ENCODE measurements around the gene ANKRD17.

Gene ANKRD17

DNA sequence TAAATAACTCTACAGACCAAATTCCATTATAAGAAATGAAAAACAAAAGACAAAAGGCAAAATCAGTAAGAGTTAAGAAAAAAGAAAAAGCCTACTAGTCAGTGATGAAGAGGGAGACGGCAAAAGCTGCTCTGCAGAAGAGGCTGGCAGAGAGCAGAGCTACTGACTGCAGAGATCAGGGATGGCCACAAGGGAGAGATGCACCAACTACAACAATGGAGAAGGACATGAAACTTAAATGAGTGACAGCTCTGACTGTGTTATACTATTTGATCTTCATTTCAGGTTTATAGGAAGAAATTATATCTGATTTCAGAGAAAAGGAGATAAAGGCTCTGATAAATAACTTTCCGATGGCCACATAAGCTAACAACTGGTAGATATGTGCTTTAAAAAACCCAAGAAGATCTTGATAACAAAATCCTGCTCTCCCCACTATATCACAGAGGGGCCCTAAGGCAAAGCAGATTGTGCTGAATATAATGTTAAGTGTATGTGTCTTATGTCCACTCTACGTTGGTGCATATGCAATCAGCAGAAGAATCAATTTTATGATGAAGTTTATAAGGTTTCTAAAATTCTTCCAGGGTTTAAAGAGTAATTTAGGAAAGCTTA is 130.7 kb downstream of the ANKRD17 start:
- Histone ChIP-seq H3K27ac (no peak overlapping the region), H3K79me2 (ENCODE audit: insufficient read depth, low read depth) (no peaks in the 10 kb centered on the region; the same call in 1 of the 2 replicates), H3K27me3 (ENCODE audit: insufficient read depth, low read depth) (no peaks in the 10 kb centered on the region), H3K9ac (no peak overlapping the region), H3K4me3 (IDR thresholded peaks at IDR 0.05; ENCODE audit: insufficient read depth, low read depth, low read length) (no peak overlapping the region), H4K20me1 (ENCODE audit: insufficient read depth) (no peaks in the 10 kb centered on the region), H3K36me3 (ENCODE audit: insufficient read depth) (peaks cover 3% of the 10 kb centered on the region; the same call in 1 of the 2 replicates), H3K4me1 (ENCODE audit: low read depth, poor library complexity, severe bottlenecking) (no peaks in the 10 kb centered on the region), H3K4me2 (no peak overlapping the region), H2AFZ (ENCODE audit: low read depth) (no peak overlapping the region)
- TF ChIP-seq, protein P1, sequence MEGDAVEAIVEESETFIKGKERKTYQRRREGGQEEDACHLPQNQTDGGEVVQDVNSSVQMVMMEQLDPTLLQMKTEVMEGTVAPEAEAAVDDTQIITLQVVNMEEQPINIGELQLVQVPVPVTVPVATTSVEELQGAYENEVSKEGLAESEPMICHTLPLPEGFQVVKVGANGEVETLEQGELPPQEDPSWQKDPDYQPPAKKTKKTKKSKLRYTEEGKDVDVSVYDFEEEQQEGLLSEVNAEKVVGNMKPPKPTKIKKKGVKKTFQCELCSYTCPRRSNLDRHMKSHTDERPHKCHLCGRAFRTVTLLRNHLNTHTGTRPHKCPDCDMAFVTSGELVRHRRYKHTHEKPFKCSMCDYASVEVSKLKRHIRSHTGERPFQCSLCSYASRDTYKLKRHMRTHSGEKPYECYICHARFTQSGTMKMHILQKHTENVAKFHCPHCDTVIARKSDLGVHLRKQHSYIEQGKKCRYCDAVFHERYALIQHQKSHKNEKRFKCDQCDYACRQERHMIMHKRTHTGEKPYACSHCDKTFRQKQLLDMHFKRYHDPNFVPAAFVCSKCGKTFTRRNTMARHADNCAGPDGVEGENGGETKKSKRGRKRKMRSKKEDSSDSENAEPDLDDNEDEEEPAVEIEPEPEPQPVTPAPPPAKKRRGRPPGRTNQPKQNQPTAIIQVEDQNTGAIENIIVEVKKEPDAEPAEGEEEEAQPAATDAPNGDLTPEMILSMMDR (conservative IDR thresholded peaks at IDR 0.05; ENCODE audit: low read depth, low read length), result 0 out of 2 replicates have a peak, but pooled peaks have one; percentile 12

DNA sequence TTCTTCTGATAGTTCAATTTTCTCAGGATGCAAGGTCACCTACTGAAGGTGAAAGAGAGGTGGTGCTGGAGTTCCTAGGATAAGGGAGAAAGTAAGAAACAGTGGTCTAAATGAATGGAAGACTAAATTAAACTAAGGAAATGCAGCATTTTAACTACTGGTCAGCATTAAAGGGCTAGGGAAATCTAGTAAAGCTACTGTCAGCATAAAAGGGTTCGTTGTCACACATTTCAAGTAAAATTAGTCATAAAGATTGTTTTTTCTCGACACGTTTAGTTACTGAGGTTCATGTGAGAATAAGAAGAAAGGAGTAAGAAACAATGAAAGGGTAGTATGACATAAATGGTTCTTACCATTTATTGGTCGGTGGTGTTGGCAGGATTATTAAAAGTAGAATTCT is 149.1 kb downstream of the ANKRD17 start:
- H3K79me2 ChIP-seq (ENCODE audit: insufficient read depth, low read depth), result no peaks in the 10 kb centered on the region
- H3K27ac ChIP-seq, result no peak overlapping the region
- H4K20me1 ChIP-seq (ENCODE audit: insufficient read depth), result no peaks in the 10 kb centered on the region; the same call in 1 of the 2 replicates
- H3K27me3 ChIP-seq (ENCODE audit: insufficient read depth, low read depth), result no peaks in the 10 kb centered on the region
- H3K36me3 ChIP-seq (ENCODE audit: insufficient read depth), result no peaks in the 10 kb centered on the region; the same call in 1 of the 2 replicates
- no peak overlapping the region for H2AFZ ChIP-seq (ENCODE audit: low read depth)
- TF ChIP-seq, protein P1 (conservative IDR thresholded peaks at IDR 0.05; ENCODE audit: low read depth, low read length), result no peak
- no peak overlapping the region for H3K4me3 ChIP-seq (IDR thresholded peaks at IDR 0.05; ENCODE audit: insufficient read depth, low read depth, low read length)
- H3K4me2 ChIP-seq, result no peak overlapping the region
- peaks cover 12% of the 10 kb centered on the region for H3K4me1 ChIP-seq (ENCODE audit: low read depth, poor library complexity, severe bottlenecking)
- no peak overlapping the region for H3K9ac ChIP-seq

DNA sequence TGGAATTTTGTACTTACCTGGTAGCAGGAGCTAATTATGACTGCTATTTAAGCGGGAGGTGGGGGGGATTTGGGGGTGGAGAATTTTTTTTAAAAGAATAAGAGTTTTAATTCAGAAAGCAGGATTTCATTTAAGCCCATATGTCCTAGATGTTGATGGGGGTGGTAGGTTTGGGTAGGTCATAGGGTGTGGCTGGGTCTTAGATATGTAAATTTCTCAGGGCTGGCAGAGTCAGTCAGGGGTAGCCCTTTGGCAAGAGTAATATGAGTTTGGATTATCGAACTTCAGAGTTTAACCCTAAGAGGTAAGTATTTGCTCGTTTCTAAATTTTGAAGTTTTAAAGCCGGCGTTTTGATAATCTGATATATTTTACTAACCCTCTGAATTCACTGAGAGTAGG is 153.9 kb downstream of the ANKRD17 start:
- Histone ChIP-seq H3K36me3 (ENCODE audit: insufficient read depth) (no peaks in the 10 kb centered on the region), H4K20me1 (ENCODE audit: insufficient read depth) (no peaks in the 10 kb centered on the region; the same call in 1 of the 2 replicates), H2AFZ (ENCODE audit: low read depth) (no peak overlapping the region), H3K27ac (peak overlapping the region; percentile 10; the same call in 1 of the 2 replicates), H3K4me1 (ENCODE audit: low read depth, poor library complexity, severe bottlenecking) (peaks cover 18% of the 10 kb centered on the region), H3K79me2 (ENCODE audit: insufficient read depth, low read depth) (no peaks in the 10 kb centered on the region), H3K27me3 (ENCODE audit: insufficient read depth, low read depth) (no peaks in the 10 kb centered on the region), H3K9ac (no peak overlapping the region), H3K4me3 (IDR thresholded peaks at IDR 0.05; ENCODE audit: insufficient read depth, low read depth, low read length) (no peak overlapping the region), H3K4me2 (0 out of 2 replicates have a peak overlapping the region, but pooled peaks have one; percentile 13)
- TF ChIP-seq, protein P1 (conservative IDR thresholded peaks at IDR 0.05; ENCODE audit: low read depth, low read length), result no peak

DNA sequence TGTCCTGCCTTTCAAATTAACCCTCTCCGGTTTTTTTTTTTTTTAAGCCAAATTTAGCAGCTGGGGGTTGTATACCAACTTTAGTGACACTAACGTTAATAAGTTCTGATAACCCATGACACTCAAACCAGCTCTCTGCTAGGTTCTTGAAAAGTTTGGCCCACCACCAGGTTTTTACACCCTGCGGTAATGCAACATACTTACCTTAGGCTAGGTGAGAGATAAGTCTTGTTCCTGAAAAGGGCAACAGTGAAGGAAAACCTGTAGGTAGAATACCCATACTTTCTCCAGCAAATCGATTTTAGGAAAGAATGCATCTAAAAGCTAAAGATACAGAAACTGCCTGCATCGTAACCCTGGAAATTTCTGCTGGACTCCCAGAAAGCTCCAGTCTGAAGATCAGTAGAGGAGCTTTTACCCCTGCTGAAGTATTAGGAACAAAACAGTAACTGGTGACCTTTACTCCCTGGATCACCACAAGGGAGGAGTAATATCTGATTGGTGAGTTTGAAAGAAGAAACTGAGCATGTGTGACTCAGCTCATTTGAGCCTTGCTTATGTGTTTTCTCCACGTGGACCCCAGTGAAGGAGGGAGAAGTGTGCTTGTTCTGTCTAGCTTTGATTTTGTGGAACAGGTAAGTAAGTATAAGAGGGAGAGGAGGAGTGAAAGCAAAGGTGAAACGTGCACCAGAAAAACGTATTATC is 154.6 kb downstream of the ANKRD17 start:
- Histone ChIP-seq H3K27me3 (ENCODE audit: insufficient read depth, low read depth) (no peaks in the 10 kb centered on the region), H3K36me3 (ENCODE audit: insufficient read depth) (no peaks in the 10 kb centered on the region), H3K4me1 (ENCODE audit: low read depth, poor library complexity, severe bottlenecking) (peaks cover 18% of the 10 kb centered on the region), H3K79me2 (ENCODE audit: insufficient read depth, low read depth) (no peaks in the 10 kb centered on the region), H3K27ac (peak overlapping the region; percentile 10; the same call in 1 of the 2 replicates), H3K4me3 (IDR thresholded peaks at IDR 0.05; ENCODE audit: insufficient read depth, low read depth, low read length) (no peak overlapping the region), H4K20me1 (ENCODE audit: insufficient read depth) (no peaks in the 10 kb centered on the region; the same call in 1 of the 2 replicates), H3K9ac (no peak overlapping the region), H2AFZ (ENCODE audit: low read depth) (no peak overlapping the region), H3K4me2 (0 out of 2 replicates have a peak overlapping the region, but pooled peaks have one; percentile 13)
- TF ChIP-seq, protein P1 (conservative IDR thresholded peaks at IDR 0.05; ENCODE audit: low read depth, low read length), result no peak

All from KMS-11 (cell line).